ENCODE results near the gene SLCO3A1. TPM values are rescaled to one million over a fixed set of nuclear protein-coding genes. Genes with fewer than 3 reads are reported as not detected.

SLCO3A1 gene
- total and polyA plus RNA-seq, 2 of the 8 experiments (the other 6 are each of a cell fraction or from before 2014, with no cell fraction given): 15.1 to 20.4 TPM

- TF ChIP-seq CBX8 (IDR thresholded peaks at IDR 0.05; ENCODE audit: borderline replicate concordance, low read depth, low read length): no peak
- TF ChIP-seq CHD2 (IDR thresholded peaks at IDR 0.05; ENCODE audit: low read length): no peak
- no peak overlapping the region for H2BK5ac ChIP-seq (ENCODE audit: low read depth, low read length)
- no peak overlapping the region for H3K18ac ChIP-seq (ENCODE audit: extremely low read depth, low read length)
- no peak overlapping the region for H2AK5ac ChIP-seq (ENCODE audit: low read depth, low read length)
- CTCF ChIA-PET (ENCODE audit: partially characterized antibody): interaction anchor here (0.6 to 1.4 kb wide), 2 partner anchors 9 to 99 kb away, joined by 3 to 5 read pairs; no protein-coding TSS in a partner anchor
- H3K79me1 ChIP-seq (ENCODE audit: low read depth, low read length): no peaks in the 10 kb centered on the region
- H2BK12ac ChIP-seq (ENCODE audit: low read depth, low read length): no peak overlapping the region
- no peak overlapping the region for H3K4me2 ChIP-seq (ENCODE audit: insufficient read depth in 1 of 2, low read depth in 2 of 2, low read length in 2 of 2)
- DNase-seq (ENCODE audit: low read depth in 1 of 2, low spot score in 2 of 2) (peak in 1 of 2 experiments; percentile 30), FAIRE-seq (no peak)
- H3K36me3 ChIP-seq (ENCODE audit: control insufficient read depth in 2 of 4, insufficient read depth in 4 of 4, low read length in 3 of 4): no peaks in the 10 kb centered on the region
- H3K27ac ChIP-seq (ENCODE audit: low read depth, low read length): no peak overlapping the region
- H2BK15ac ChIP-seq (ENCODE audit: low read length): no peak overlapping the region
- no peaks in the 10 kb centered on the region for H4K20me1 ChIP-seq (replicated peaks in 1 of 2; ENCODE audit: control insufficient read depth in 1 of 2, insufficient read depth in 2 of 2, low read length in 2 of 2)
- H4K5ac ChIP-seq (ENCODE audit: insufficient read length, low read depth, low read length): no peak overlapping the region
- no peak overlapping the region for H4K91ac ChIP-seq (replicated peaks; ENCODE audit: insufficient read length, low read length)
- peaks cover 0 to 3% (median 1%) of the 10 kb centered on the region in 4 experiments; a peak in 1 of 7 replicates for H3K4me1 ChIP-seq (replicated peaks in 1 of 4; ENCODE audit: control insufficient read depth in 3 of 4, insufficient read depth in 4 of 4, low read length in 3 of 4)
- H3K23me2 ChIP-seq (ENCODE audit: low read depth, low read length): no peaks in the 10 kb centered on the region
- no peak overlapping the region for H2AFZ ChIP-seq (ENCODE audit: low read length)
- POLR2A ChIA-PET (ENCODE audit: partially characterized antibody): no interaction called here
- H3K14ac ChIP-seq (ENCODE audit: insufficient read length): no peak overlapping the region
- no peak overlapping the region for H4K8ac ChIP-seq (ENCODE audit: extremely low read depth, insufficient read depth, low read length)
- no peak overlapping the region for H3K4ac ChIP-seq (replicated peaks; ENCODE audit: insufficient read length, low read depth, low read length)
- H3K9ac ChIP-seq (replicated peaks in 1 of 4; ENCODE audit: extremely low read depth in 1 of 4, low read depth in 3 of 4, low read length in 3 of 4): no peak overlapping the region
- H2BK20ac ChIP-seq (ENCODE audit: low read length): no peak overlapping the region
- H3K4me3 ChIP-seq (ENCODE audit: extremely low read depth in 1 of 4, insufficient read depth in 2 of 4, low read depth in 3 of 4, low read length in 4 of 4): no peak overlapping the region
- H3K27me3 ChIP-seq (replicated peaks in 1 of 4; ENCODE audit: control insufficient read depth in 3 of 4, extremely low read depth in 1 of 4, insufficient read depth in 3 of 4, low read length in 3 of 4): no peaks in the 10 kb centered on the region
- H3K79me2 ChIP-seq (ENCODE audit: control insufficient read depth in 1 of 2, insufficient read depth in 2 of 2, low read length in 2 of 2): no peaks in the 10 kb centered on the region
- WGBS, 2 experiments (ENCODE audit: extremely low coverage in 1 of 2, insufficient coverage in 1 of 2, insufficient read length in 1 of 2, insufficient replicate concordance in 2 of 2, low coverage in 1 of 2, low lambda C conversion rate in 2 of 2, missing lambda C conversion rate in 1 of 2): 79% methylated on average over 2 of the region's 2 CpGs; no CpG with 5 or more reads in 1 of the 2 experiments
- H3K23ac ChIP-seq (ENCODE audit: insufficient read length): no peak overlapping the region
- H3K56ac ChIP-seq (replicated peaks; ENCODE audit: insufficient read length, low read depth, low read length): no peak overlapping the region
- H2BK120ac ChIP-seq (replicated peaks; ENCODE audit: low read depth, low read length): no peak overlapping the region
- no peaks in the 10 kb centered on the region for H3K9me3 ChIP-seq (ENCODE audit: insufficient read depth in 2 of 2, low read depth in 1 of 2, low read length in 1 of 2)
Measured at GRCh38 chr15:92195241-92195640, 341.7 kb downstream of the SLCO3A1 start.
